KMS-11 (cell line): ENCODE measurements around the gene PDE11A.

Experiments used
- H2AFZ ChIP-seq: fragments of 200-600 bp; sonication (generic); 2 replicates; pipeline ENCODE4 v1.6.1; 2016; ENCODE audit warnings: antibody characterized with exemption, mixed run types, low read depth
- H3K27ac ChIP-seq: fragments of 200-600 bp; sonication (generic); 2 replicates; pipeline ENCODE4 v1.6.1; 2016; ENCODE audit warnings: mild to moderate bottlenecking, mixed run types
- H3K27me3 ChIP-seq: fragments of 200-600 bp; sonication (generic); 2 replicates; pipeline ENCODE4 v1.6.1; 2017; ENCODE audit warnings: mild to moderate bottlenecking, low read depth, mixed run types, moderate library complexity; ENCODE audit not compliant: insufficient read depth
- H3K36me3 ChIP-seq: fragments of 200-600 bp; sonication (generic); 2 replicates; pipeline ENCODE4 v1.6.1; 2017; ENCODE audit warnings: mild to moderate bottlenecking, mixed run types; ENCODE audit not compliant: insufficient read depth
- H3K4me1 ChIP-seq: fragments of 200-600 bp; sonication (generic); 2 replicates; pipeline ENCODE4 v1.6.1; 2016; ENCODE audit warnings: mild to moderate bottlenecking, low read depth, mixed run types; ENCODE audit not compliant: poor library complexity, severe bottlenecking
- H3K4me2 ChIP-seq: fragments of 200-600 bp; sonication (generic); 2 replicates; pipeline ENCODE4 v1.7.0; 2016; ENCODE audit warnings: mild to moderate bottlenecking, mixed run types
- H3K4me3 ChIP-seq: fragments of 200-600 bp; sonication (generic); IDR thresholded peaks from 2 replicates; pipeline ENCODE4 v1.6.1; 2017; ENCODE audit warnings: low read depth, low read length, mixed read lengths; ENCODE audit not compliant: insufficient read depth
- H3K79me2 ChIP-seq: fragments of 200-600 bp; sonication (generic); 2 replicates; pipeline ENCODE4 v1.6.1; 2016; ENCODE audit warnings: low read depth, mixed run types; ENCODE audit not compliant: insufficient read depth
- H3K9ac ChIP-seq: fragments of 200-600 bp; sonication (generic); 2 replicates; pipeline ENCODE4 v1.6.1; 2016; ENCODE audit warnings: mild to moderate bottlenecking, mixed run types
- H4K20me1 ChIP-seq: fragments of 200-600 bp; sonication (generic); 2 replicates; pipeline ENCODE4 v1.6.1; 2016; ENCODE audit warnings: mild to moderate bottlenecking, mixed run types; ENCODE audit not compliant: insufficient read depth
- TF ChIP-seq, protein P1 (sequence below): fragments of 200-600 bp; sonication (generic); conservative IDR thresholded peaks from 2 replicates; pipeline ENCODE4 v1.6.1; 2017; ENCODE audit warnings: low read depth, mild to moderate bottlenecking, antibody characterized with exemption, low read length, moderate library complexity, mixed read lengths

PDE11A gene

DNA sequence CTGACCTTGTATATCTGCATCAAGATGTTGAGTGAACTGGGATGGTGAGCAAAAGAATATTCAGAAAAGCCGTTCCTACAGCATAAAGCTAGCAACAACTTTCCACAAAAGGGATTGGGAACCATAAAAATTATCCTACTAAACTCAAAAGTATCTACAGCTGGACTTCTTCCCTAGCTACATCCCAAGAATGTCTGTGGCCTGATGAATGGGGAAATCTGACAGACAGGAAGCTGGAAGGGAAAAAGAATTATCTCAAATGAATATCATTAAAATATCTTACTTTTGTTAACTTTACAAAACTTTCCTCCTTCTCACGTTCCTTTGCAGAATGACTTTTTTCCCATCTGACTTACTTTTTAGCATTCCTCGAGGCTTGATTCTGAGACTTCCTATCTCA lies 150.9 kb downstream of the PDE11A start:
- Histone ChIP-seq H3K4me1 (no peaks in the 10 kb centered on the region), H3K27ac (no peak overlapping the region), H2AFZ (no peak overlapping the region), H4K20me1 (no peaks in the 10 kb centered on the region), H3K4me2 (no peak overlapping the region), H3K9ac (no peak overlapping the region), H3K4me3 (no peak overlapping the region), H3K79me2 (no peaks in the 10 kb centered on the region), H3K27me3 (no peaks in the 10 kb centered on the region), H3K36me3 (no peaks in the 10 kb centered on the region)
- TF ChIP-seq, protein P1, sequence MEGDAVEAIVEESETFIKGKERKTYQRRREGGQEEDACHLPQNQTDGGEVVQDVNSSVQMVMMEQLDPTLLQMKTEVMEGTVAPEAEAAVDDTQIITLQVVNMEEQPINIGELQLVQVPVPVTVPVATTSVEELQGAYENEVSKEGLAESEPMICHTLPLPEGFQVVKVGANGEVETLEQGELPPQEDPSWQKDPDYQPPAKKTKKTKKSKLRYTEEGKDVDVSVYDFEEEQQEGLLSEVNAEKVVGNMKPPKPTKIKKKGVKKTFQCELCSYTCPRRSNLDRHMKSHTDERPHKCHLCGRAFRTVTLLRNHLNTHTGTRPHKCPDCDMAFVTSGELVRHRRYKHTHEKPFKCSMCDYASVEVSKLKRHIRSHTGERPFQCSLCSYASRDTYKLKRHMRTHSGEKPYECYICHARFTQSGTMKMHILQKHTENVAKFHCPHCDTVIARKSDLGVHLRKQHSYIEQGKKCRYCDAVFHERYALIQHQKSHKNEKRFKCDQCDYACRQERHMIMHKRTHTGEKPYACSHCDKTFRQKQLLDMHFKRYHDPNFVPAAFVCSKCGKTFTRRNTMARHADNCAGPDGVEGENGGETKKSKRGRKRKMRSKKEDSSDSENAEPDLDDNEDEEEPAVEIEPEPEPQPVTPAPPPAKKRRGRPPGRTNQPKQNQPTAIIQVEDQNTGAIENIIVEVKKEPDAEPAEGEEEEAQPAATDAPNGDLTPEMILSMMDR: no peak

DNA sequence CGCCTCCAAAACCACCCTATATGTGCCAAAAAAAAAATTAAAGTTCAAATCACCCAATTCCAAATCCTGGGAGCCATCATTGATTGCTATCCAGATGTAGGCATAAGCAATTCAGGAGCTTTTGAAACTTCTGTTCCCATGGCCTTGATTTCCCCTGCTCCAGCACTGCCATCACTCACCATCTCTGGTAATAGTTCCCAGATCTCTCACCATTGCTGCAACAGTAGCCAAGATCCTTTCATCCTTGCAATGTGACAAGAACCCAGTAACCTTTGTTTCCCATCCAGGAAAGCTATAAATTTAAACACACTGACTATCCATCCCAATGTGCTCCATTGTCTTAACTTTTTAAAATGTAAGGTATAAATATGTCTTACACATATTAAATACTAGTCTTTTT lies 155.4 kb downstream of the PDE11A start:
- no peak overlapping the region for H3K4me2 ChIP-seq
- no peaks in the 10 kb centered on the region for H3K4me1 ChIP-seq
- no peak overlapping the region for H3K9ac ChIP-seq
- no peak overlapping the region for H3K4me3 ChIP-seq
- TF ChIP-seq, protein P1: no peak
- H3K27me3 ChIP-seq: no peaks in the 10 kb centered on the region
- H3K36me3 ChIP-seq: no peaks in the 10 kb centered on the region
- no peak overlapping the region for H2AFZ ChIP-seq
- H4K20me1 ChIP-seq: no peaks in the 10 kb centered on the region
- H3K27ac ChIP-seq: no peak overlapping the region
- no peaks in the 10 kb centered on the region for H3K79me2 ChIP-seq

DNA sequence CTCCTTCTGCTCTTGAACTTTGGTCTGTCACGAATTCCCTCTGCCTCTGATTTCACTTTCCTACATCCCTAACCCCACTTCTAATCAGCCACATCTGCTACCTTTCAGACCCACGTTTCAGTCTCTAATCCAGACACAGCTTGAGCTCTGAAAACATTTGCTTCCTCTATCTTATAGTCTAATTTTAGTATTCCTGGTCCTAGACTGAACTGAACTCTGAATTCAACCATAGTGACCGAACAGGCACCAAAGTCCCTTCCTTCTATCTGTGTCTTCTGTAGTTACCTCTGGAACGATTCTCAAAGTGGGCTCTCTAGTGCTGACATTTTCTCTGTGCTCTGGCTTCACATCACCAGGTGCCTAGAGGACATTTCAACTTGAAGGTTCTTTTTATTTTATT lies 156.2 kb downstream of the PDE11A start:
- Histone ChIP-seq H3K79me2 (no peaks in the 10 kb centered on the region), H3K9ac (no peak overlapping the region), H3K4me3 (no peak overlapping the region), H3K4me2 (no peak overlapping the region), H3K4me1 (no peaks in the 10 kb centered on the region), H2AFZ (no peak overlapping the region), H3K36me3 (no peaks in the 10 kb centered on the region), H4K20me1 (no peaks in the 10 kb centered on the region), H3K27ac (no peak overlapping the region), H3K27me3 (no peaks in the 10 kb centered on the region)
- TF ChIP-seq, protein P1: no peak

DNA sequence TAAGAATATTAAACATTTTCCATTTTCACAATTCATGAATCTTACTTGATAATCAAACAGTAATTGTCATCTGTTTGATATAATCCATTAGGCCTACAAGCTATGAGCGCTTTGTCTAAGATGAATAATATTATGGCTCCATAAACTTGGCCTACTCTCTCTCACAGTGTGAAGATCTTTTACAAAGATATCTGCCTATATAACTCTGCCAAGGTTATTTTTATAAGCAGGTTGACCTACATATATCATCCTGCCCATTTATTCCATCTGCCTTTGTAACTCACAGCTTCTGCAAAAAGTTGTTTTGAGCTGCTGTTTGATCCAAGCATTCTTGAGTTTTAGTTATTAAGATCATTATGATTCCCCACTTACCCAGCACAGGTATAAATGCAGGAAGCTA lies 158.3 kb downstream of the PDE11A start:
- H3K27me3 ChIP-seq: no peaks in the 10 kb centered on the region
- no peak overlapping the region for H3K9ac ChIP-seq
- H3K4me1 ChIP-seq: no peaks in the 10 kb centered on the region
- no peak overlapping the region for H3K4me3 ChIP-seq
- no peak overlapping the region for H3K27ac ChIP-seq
- H3K4me2 ChIP-seq: no peak overlapping the region
- TF ChIP-seq, protein P1: no peak
- H2AFZ ChIP-seq: no peak overlapping the region
- no peaks in the 10 kb centered on the region for H4K20me1 ChIP-seq
- no peaks in the 10 kb centered on the region for H3K79me2 ChIP-seq
- no peaks in the 10 kb centered on the region for H3K36me3 ChIP-seq
